Renal cortical epithelial cell (primary cell): ENCODE results near the gene CHID1. TPM values are rescaled to one million over a fixed set of nuclear protein-coding genes. Genes with fewer than 3 reads are reported as not detected.

Experiments used
- DNase-seq: peaks from one replicate; pipeline ENCODE4 v3.0.0-alpha.2; 2011; ENCODE audit warnings: low read depth
- total RNA-seq: library from RNA; depleted of rRNA; stranded (reverse); fragments of >200 nt; gene quantifications from 2 replicates; pipeline ENCODE4 v1.2.3, GENCODE V29; 2014

CHID1 gene
- 35.3 and 83.9 TPM in 2 replicates for total RNA-seq

GRCh38 chr11:910589-911030 is at the start of gene CHID1:
Gene CHID1, minus strand, starts transcription at chr11:910810. Its CDS starts 5,994 bp downstream, at chr11:904816.
- DNase-seq, result peak; percentile 49

GRCh38 chr11:959608-960007 is 49.0 kb upstream of the CHID1 start:
- DNase-seq, result peak; percentile 30

DNA sequence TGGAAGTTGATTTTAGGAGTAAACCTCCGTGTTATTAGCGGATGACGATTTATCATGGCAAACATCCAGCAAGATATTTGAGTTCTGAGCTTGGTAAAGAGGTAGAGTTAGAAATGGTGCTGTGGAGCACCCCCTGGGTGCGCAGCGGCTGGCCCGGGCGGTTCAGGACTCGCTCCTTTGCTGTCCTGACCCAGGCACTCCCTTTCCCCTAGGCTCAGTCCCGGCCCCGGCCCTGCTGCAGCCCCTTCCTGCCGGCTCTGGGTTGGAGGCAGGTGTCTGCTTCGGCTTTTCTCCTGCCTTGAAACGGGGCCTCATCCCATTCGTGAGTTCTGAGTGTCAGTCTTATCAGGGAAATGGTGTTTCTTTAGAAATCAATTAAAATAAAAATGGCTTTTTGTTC is 48.4 kb upstream of the CHID1 start:
- DNase-seq, result no peak

DNA sequence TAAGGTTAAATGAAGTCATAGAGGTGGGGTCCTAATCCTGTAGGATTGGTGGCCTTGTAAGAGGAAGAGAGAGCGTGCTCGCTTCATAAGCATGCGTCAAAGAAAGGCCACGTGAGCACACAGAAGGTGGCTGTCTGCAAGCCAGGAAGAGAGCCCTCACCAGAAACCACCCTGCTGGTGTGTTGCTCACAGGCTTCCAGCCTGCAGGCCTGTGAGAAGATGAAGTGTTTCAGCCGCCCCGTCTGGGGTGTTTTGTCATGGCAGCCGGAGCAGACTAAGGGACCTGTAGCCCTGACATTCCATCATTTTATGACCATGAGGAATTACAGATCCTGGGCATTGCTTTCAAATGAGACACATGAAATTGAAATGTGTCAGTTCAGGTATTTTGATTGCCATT is 47.5 kb upstream of the CHID1 start:
- no peak for DNase-seq

GRCh38 chr11:957212-957920 is 46.8 kb upstream of the CHID1 start:
- DNase-seq, result no peak

DNA sequence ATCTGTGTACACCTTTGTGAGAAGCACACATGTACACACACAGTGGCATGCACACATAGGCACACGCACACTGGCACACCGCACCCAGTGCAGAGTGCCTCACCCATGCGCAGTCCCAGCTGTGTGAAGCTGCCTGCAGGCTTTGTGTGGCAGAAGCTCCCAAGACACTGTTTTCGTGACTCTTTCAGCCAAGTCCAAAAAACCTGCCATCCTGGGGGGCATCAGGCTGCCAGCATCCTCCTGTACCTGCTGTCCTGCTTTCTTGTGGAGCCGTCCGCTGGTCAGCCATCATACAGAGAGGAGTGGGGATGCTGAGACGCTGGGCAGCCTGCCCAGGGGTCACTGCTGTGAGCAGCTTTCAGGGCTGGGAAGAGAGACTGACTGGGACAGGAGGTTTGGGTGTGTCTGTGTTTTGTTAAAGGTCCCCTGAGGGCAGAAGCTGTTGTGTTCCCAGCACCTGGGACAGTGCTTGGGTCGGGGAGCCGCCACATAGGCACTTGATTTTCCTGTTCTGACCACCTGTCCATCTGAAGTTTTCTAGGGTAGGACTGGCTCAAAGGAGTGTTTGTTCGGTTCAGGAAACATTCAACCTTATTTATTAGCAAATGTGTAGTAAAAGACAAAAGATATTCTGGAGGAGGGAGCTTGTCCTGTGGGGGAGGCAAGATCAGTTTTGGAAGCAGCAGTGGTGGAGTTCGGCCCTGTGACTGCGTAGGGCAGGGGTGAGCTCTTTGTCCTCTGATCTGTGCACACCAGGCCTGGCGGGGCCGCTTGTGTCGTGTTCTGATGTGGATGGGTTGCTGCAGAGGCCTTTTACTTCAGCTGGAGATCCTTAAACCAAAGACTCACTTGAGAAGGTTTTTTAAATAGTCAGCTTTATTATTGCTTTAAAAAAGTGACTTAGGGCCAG is 44.8 kb upstream of the CHID1 start:
- DNase-seq, result no peak

DNA sequence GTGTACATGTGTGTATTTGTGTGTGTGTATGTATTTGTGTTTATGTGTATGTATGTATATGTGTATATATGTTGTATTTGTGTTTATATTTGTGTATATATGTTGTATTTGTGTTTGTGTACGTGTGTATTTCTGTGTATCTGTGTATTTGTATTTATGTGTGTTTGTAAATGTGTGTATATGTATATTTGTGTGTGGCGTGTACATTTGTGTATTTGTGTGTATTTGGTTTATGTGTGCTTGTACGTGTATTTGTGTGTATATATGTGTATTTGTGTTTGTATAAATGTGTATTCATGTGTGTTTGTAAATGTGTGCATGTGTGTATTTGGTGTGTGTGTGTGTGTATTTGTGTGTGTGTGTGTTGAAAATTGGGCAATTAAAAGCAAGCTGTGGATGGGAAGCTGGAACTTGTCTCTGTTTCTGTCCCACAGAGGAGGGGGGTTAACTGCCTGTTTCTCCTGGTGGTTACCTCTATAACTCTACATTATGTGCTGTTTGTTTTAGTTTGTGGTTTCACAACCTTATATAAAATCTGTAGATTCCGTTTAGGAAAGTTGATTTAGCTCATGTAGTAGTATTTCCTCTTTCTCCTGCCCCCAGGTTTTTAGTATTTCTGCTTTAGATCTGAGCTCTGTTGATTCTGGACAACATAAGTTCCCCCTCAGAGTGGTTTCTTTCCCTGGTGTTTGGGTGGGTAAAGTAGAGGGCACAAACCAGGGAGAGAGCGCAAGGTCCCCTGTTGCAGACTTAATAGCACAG is 44.0 kb upstream of the CHID1 start:
- DNase-seq, result no peak

- DNase-seq, result no peak
Measured at GRCh38 chr11:953512-953911, 42.9 kb upstream of the CHID1 start.

- DNase-seq, result peak; percentile 100
Measured at GRCh38 chr11:952406-953385, 42.1 kb upstream of the CHID1 start.

GRCh38 chr11:951507-951906 is 40.9 kb upstream of the CHID1 start:
- DNase-seq, result no peak

DNA sequence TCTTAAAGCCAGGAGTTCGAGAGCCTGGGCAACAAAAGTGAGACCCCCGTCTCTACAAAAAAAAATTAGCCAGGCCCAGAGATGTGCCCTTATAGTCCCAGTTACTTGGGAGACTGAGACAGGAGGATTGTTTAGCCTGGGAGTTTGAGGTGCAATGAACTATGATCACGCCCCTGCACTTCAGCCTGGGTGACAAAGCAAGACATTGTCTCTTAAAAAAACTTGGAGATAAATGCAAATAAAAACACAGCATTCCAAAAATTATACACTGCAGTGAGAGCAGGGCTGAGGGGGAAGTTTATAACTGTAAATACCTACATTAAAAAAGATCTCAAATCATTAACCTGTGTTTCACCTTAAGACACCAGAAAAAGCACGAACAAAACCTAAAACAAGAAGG is 37.1 kb upstream of the CHID1 start:
- DNase-seq, result no peak

GRCh38 chr11:945986-946385 is 35.4 kb upstream of the CHID1 start:
- DNase-seq, result peak; percentile 65

DNA sequence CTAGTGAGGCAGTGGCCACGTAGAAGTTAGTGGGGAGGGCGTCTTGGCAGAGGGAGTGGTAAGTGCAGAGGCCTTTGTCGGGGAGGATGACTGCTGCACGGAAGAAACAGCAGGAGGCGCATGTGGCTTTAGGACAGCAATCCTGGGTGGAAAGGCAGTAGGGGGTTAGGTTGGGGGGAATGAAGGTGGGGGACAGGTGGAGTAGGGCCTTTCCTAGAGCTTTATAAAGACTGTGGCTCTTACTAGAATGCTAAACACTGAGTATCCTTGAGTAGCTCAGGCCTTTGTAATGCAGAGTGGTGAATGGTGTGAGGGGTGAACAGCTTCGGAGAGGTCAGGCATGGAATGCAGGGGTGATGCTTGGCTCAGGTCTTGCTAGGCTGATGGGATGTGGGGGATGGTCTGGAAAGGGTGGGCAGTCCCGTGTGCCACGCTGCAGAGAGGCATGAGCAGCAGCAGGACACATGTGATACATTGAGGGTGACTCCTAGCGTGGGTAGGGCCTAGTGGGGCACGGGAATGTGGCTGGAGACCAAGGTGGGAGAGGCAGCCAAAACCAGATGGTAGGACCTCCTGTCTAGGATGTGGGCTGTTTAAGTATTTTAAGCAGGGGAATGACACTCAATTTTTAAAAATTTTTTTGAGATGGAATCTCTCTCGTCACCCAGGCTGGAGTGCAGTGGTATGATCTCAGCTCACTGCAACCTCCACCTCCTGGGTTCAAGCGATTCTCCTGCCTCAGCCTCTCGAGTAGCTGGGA is 34.3 kb upstream of the CHID1 start:
- DNase-seq, result peak; percentile 80

GRCh38 chr11:942823-943222 is 32.2 kb upstream of the CHID1 start:
- DNase-seq, result peak; percentile 88

DNA sequence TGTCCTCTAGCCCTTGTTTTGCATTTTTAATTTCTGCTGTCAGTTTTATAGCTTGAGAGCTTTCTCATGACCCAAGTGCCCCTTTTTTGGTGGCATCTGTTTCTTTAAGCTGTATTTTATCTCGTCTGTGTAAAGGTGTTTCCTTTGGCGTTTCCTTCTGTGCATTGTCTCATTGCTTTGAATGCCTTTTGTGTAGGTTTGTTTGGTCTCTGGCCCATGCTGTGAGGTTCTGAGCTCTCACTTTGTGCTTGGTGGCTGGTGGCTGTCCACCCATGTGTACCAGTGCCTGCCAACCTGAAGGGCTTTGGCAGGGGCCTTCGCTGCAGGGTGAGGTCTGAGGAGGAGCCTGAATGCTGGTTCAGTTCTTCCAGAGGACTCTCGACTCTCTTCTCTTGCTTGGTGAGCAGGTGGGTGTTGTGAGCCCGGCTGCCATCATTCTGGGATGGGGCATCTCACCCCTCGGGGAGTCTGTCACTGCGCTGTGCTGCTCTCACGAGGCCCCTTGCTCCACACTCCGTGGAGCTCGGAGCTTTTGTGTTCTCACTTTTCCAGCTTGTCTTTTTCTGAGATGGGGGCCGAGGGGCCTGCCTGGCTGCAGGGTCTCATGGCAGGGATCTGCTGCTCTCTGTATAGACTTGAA is 30.0 kb upstream of the CHID1 start:
- DNase-seq, result no peak

GRCh38 chr11:937841-938261 is 27.2 kb upstream of the CHID1 start:
- no peak for DNase-seq

DNA sequence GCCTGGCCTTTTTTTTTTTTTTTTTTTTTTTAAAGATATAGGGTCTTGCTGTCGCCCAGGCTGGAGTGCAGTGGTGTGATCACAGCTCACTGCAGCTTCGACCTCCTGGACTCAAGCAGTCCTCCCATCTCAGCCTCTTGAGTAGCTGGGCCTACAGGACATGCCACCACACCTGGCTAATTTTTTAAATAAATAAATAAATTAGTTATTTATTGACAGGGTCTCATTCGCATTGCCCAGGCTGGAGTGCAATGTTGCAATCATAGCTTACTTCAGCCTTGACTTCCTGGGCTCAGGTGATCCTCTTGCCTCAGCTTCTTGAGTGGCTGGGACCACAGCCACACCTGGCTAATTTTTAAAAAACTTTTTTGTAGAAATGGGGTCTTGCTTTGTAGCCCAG is 25.6 kb upstream of the CHID1 start:
- DNase-seq, result peak; percentile 79

GRCh38 chr11:934527-934926 is 23.9 kb upstream of the CHID1 start:
- DNase-seq, result no peak

DNA sequence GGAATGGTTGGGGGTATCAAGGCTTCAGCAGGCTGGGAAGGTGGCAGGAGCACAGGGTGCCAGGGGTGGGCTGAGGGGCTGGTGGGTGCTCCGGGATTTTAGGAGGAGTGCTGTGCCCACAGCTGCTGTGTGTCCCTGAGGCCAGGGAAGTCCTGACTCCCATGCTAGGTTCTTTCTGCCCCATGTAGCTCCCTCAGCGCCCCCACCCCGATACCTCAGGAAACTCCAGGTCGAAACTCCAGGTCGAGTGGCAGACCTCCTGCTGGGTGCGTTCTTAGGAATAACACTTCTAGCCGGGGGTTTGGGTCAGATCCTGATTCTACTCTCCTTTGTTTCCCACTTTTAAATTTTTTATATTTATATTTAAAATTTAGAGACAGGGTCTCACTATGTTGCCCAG is 23.3 kb upstream of the CHID1 start:
- DNase-seq, result no peak
